ENCODE data around the gene USP7.

DNA sequence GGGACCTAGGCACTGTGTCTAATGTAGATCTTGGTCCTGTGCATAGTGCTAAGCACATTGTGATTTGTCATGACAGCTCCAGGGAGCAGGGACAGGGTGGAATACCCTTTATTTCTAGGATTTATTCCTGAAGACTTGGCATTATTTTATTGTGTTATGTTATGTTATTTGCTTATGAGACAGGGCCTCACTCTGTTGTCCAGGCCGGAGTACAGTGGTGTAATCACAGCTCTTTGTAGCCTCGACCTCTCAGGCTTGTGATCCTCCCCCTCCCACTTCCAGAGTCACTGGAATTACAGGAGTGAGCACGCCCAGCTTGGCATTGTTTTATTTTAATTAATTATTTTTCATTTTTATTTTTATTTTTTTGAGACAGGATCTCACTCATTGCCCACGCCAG lies 40.5 kb upstream of the USP7 start:
- TF ChIP-seq EZH2 (IDR thresholded peaks at IDR 0.05; ENCODE audit: borderline replicate concordance, low read depth, low read length, poor library complexity, severe bottlenecking): no peak
- TF ChIP-seq, protein P1, sequence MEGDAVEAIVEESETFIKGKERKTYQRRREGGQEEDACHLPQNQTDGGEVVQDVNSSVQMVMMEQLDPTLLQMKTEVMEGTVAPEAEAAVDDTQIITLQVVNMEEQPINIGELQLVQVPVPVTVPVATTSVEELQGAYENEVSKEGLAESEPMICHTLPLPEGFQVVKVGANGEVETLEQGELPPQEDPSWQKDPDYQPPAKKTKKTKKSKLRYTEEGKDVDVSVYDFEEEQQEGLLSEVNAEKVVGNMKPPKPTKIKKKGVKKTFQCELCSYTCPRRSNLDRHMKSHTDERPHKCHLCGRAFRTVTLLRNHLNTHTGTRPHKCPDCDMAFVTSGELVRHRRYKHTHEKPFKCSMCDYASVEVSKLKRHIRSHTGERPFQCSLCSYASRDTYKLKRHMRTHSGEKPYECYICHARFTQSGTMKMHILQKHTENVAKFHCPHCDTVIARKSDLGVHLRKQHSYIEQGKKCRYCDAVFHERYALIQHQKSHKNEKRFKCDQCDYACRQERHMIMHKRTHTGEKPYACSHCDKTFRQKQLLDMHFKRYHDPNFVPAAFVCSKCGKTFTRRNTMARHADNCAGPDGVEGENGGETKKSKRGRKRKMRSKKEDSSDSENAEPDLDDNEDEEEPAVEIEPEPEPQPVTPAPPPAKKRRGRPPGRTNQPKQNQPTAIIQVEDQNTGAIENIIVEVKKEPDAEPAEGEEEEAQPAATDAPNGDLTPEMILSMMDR (conservative IDR thresholded peaks at IDR 0.05; ENCODE audit: low read depth, low read length): no peak
